Aorta (tissue), 5 donors: ENCODE measurements around the gene RRP12. TPM values are rescaled to one million over a fixed set of nuclear protein-coding genes. Genes with fewer than 3 reads are reported as not detected.

Experiments
- ATAC-seq: fragments of 200-7000 bp; cut with Tn5 transposase; one replicate; pipeline ENCODE4 v1.9.1; 2022; ENCODE audit warnings: moderate library complexity; ENCODE audit not compliant: low FRiP score
- DNase-seq, 2 donors: peaks; one replicate each; pipeline ENCODE4 v3.0.0-alpha.2; 2020
- H3K27ac ChIP-seq, 2 donors: one replicate each; pipeline ENCODE4 v1.5.1; 2013; ENCODE audit warnings: low read length in 2 of 2, mild to moderate bottlenecking in 2 of 2, moderate library complexity in 2 of 2, control low read depth in 1 of 2, inconsistent platforms in 1 of 2, low read depth in 1 of 2
- H3K27me3 ChIP-seq, 2 donors: one replicate each; pipeline ENCODE4 v1.6.1; 2013; ENCODE audit warnings: control low read depth in 1 of 2, low read length in 1 of 2, mild to moderate bottlenecking in 1 of 2, moderate library complexity in 1 of 2; ENCODE audit not compliant: insufficient read depth in 2 of 2, control insufficient read depth in 1 of 2
- H3K36me3 ChIP-seq, 2 donors: one replicate each; pipeline ENCODE4 v1.6.1; 2013; ENCODE audit warnings: control low read depth in 1 of 2, low read length in 1 of 2, mild to moderate bottlenecking in 1 of 2; ENCODE audit not compliant: insufficient read depth in 2 of 2, control insufficient read depth in 1 of 2
- H3K4me1 ChIP-seq, 2 donors: one replicate each; pipeline ENCODE4 v1.6.1; 2013; ENCODE audit warnings: low read length in 2 of 2, control low read depth in 1 of 2, mild to moderate bottlenecking in 1 of 2, moderate library complexity in 1 of 2; ENCODE audit not compliant: insufficient read depth in 2 of 2, control insufficient read depth in 1 of 2
- H3K4me3 ChIP-seq, 2 donors: one replicate each; pipeline ENCODE4 v1.5.1; 2013; ENCODE audit warnings: low read length in 2 of 2, control low read depth in 1 of 2, mild to moderate bottlenecking in 1 of 2
- H3K9me3 ChIP-seq: one replicate; pipeline ENCODE4 v1.6.1; 2013; ENCODE audit warnings: mild to moderate bottlenecking, low read length; ENCODE audit not compliant: control insufficient read depth
- WGBS, 2 donors: extraction: QIAGEN DNeasy Blood & Tissue Kit; methylation state at CpG; one replicate each; pipeline ENCODE4 v1.1.7; 2013; 5-methylcytosine and 5-hydroxymethylcytosine counted together
- intact Hi-C, 2 donors: fragments of 100-400 bp; cut with DNase I; formaldehyde crosslinking; loops; one replicate each; pipeline versions ENCODE4 v1.14.2 to v1.15.0; 2022
- polyA plus RNA-seq, 2 donors: library from polyadenylated mRNA; stranded (reverse); fragments of 200-250 nt; gene quantifications; one replicate each; pipeline ENCODE4 v1.2.3, GENCODE V29; 2013
- total RNA-seq, 2 donors: library from RNA; stranded (reverse); fragmentation: NEBNext Ultra II Directional; extraction: Animal tissue kit (Norgen Biotek cat#: 25700); gene quantifications; one replicate each; pipeline ENCODE4 v1.2.1, GENCODE V29; 2021
- donor health status: healthy with polysubstance abuse.
- donor health status: Bipolar disorder and iron deficiency.
- donor health status: DM: no; HTN: no; CAD: no.
- donor health status: DM: no; HTN: no; CAD: no.
- donor health status: DM: yes; HTN: yes; CAD: no.

Gene RRP12
- total and polyA plus RNA-seq, 4 donors, result 6.4 to 31.9 (median 17.9) TPM

GRCh38 chr10:97321032-97321803 lies 79.9 kb downstream of the RRP12 start:
- intact Hi-C loops, result no loop called here
- ATAC-seq (no peak), DNase-seq (peak; percentile 77 to 80)
- no peaks in the 10 kb centered on the region for H3K27me3 ChIP-seq
- H3K4me1 ChIP-seq, result no peaks in the 10 kb centered on the region
- 32 to 34% methylated on average over 36 to 38 of the region's 38 CpGs for WGBS, 2 donors
- no peaks in the 10 kb centered on the region for H3K36me3 ChIP-seq
- H3K9me3 ChIP-seq, result no peaks in the 10 kb centered on the region
- peak overlapping the region in 1 of 2 donors; percentile 56 for H3K4me3 ChIP-seq
- H3K27ac ChIP-seq, result no peak overlapping the region

- Histone ChIP-seq H3K4me3 (peak overlapping the region; percentile 56 to 84), H3K9me3 (no peaks in the 10 kb centered on the region), H3K27me3 (no peaks in the 10 kb centered on the region), H3K27ac (no peak overlapping the region), H3K36me3 (no peaks in the 10 kb centered on the region), H3K4me1 (no peaks in the 10 kb centered on the region)
- intact Hi-C loops, result no loop called here
- ATAC-seq, result no peak
- WGBS, 2 donors, result 6 to 13% methylated on average over 24 of the region's 24 CpGs
- DNase-seq, result peak in 1 of 2 donors; percentile 52
Measured at GRCh38 chr10:97320480-97321031, 80.6 kb downstream of the RRP12 start.

GRCh38 chr10:97319671-97320479 lies 81.3 kb downstream of the RRP12 start:
- DNase-seq (peak; percentile 75 to 85), ATAC-seq (peak; percentile 51)
- H3K36me3 ChIP-seq, result no peaks in the 10 kb centered on the region
- 0 to 1% methylated on average over 65 to 83 of the region's 83 CpGs for WGBS, 2 donors
- intact Hi-C loops, result loop anchor here in 1 of 2 donors (2.0 kb wide), 1 partner anchor 15 kb away; the partner anchor contains the start of gene FRAT2
- no peaks in the 10 kb centered on the region for H3K4me1 ChIP-seq
- H3K27ac ChIP-seq, result peak overlapping the region in 1 of 2 donors; percentile 24
- no peaks in the 10 kb centered on the region for H3K9me3 ChIP-seq
- peak overlapping the region; percentile 56 to 84 for H3K4me3 ChIP-seq
- no peaks in the 10 kb centered on the region for H3K27me3 ChIP-seq

GRCh38 chr10:97318772-97319651 lies 82.1 kb downstream of the RRP12 start, which contains the start of gene FRAT1:
FRAT1 (plus strand) TSS chr10:97319271; CDS start chr10:97319454, 183 bp downstream.
- no peaks in the 10 kb centered on the region for H3K36me3 ChIP-seq
- peak; percentile 95 for DNase-seq
- peak; percentile 94 for ATAC-seq
- H3K27me3 ChIP-seq, result no peaks in the 10 kb centered on the region
- 0 to 1% methylated on average over 53 to 79 of the region's 79 CpGs for WGBS, 2 donors
- H3K4me3 ChIP-seq, result peak within 1 kb of the TSS; percentile 56 to 84
- peak within 1 kb of the TSS in 1 of 2 donors; percentile 95 for H3K27ac ChIP-seq
- no peaks in the 10 kb centered on the region for H3K4me1 ChIP-seq
- intact Hi-C loops, result loop anchor here in 1 of 2 donors (2.0 kb wide), 1 partner anchor 16 kb away; the partner anchor contains the start of gene FRAT2
- no peaks in the 10 kb centered on the region for H3K9me3 ChIP-seq

GRCh38 chr10:97314671-97315070 lies 86.5 kb downstream of the RRP12 start:
- H3K9me3 ChIP-seq, result no peaks in the 10 kb centered on the region
- ATAC-seq, result no peak
- no peaks in the 10 kb centered on the region for H3K27me3 ChIP-seq
- H3K4me1 ChIP-seq, result no peaks in the 10 kb centered on the region
- no peak overlapping the region for H3K4me3 ChIP-seq
- no peak overlapping the region for H3K27ac ChIP-seq
- intact Hi-C loops, result no loop called here
- WGBS, 2 donors, result 68% methylated on average over 4 of the region's 4 CpGs
- no peaks in the 10 kb centered on the region for H3K36me3 ChIP-seq
- no peak for DNase-seq

GRCh38 chr10:97312897-97313296 lies 88.2 kb downstream of the RRP12 start:
- Histone ChIP-seq H3K4me1 (no peaks in the 10 kb centered on the region), H3K36me3 (no peaks in the 10 kb centered on the region), H3K27ac (no peak overlapping the region), H3K4me3 (no peak overlapping the region), H3K27me3 (no peaks in the 10 kb centered on the region), H3K9me3 (no peaks in the 10 kb centered on the region)
- ATAC-seq (no peak), DNase-seq (no peak)
- 85 to 87% methylated on average over 6 of the region's 6 CpGs for WGBS, 2 donors
- intact Hi-C loops, result no loop called here

- no peak overlapping the region for H3K27ac ChIP-seq
- no peak overlapping the region for H3K4me3 ChIP-seq
- H3K4me1 ChIP-seq, result no peaks in the 10 kb centered on the region
- no peaks in the 10 kb centered on the region for H3K9me3 ChIP-seq
- WGBS, 2 donors, result 95% methylated on average over 4 of the region's 4 CpGs
- no peak for DNase-seq
- no peaks in the 10 kb centered on the region for H3K36me3 ChIP-seq
- no peak for ATAC-seq
- intact Hi-C loops, result no loop called here
- H3K27me3 ChIP-seq, result no peaks in the 10 kb centered on the region
Measured at GRCh38 chr10:97311111-97311626, 90.0 kb downstream of the RRP12 start.
